Embryonic facial prominence (tissue), 1 donor: ENCODE measurements around the gene ELMO3.

Experiments used
- DNase-seq: peaks from one replicate; pipeline ENCODE4 v3.0.0-alpha.2; 2016; ENCODE audit errors: extremely low spot score

Gene ELMO3

GRCh38 chr16:67163164-67163998, 35.5 kb upstream of the ELMO3 start:
- DNase-seq: no peak

DNA sequence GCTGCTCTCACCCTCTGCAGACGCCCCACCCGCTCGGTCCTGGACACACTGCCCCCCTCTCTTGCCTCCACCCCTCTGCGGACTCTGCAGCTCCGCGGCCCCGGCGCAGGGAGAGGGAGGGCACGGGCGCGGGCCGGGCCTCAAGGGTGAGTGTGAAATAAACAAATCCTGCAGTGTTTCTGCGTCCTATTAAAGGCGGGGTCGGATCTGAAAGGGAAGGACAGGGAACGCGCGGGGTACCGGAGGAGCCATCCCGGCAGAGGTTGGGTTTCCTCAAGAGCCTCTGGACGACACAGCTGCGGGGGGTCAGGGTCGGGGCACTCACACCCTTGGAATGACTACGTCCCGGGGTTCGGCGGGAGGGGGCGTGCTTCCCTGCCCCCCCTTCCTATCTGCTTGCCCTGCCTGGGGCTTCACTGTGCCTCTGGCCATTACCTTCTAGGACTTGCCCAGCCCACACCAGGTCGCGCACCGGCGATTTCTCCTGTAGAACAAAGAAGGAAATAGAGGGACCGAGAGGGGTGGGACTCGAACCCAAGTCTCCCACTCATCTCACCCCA, 34.9 kb upstream of the ELMO3 start:
- DNase-seq: no peak

DNA sequence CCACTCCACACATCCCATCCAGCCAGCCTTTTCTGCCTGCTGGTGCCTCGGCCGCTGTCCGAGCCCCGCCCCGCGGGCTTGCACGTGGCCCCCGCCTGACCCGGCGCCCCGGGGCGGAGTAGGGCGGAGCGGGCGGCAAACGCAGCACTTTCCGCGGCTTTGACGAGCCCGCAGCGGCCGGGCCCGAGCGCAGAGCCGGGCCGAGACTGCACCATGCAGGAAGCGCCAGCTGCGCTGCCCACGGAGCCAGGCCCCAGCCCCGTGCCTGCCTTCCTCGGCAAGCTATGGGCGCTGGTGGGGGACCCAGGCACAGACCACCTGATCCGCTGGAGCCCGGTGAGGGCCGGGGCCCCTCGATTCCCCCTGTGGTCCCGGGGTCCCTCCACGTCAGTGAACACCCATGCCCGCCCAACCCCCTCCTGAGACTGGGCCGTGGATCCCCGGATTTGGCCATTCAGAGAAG, 34.3 kb upstream of the ELMO3 start, which contains the start of gene HSF4:
HSF4 (plus strand) TSS at position 147 of the 463 bp plus-strand sequence; CDS start at position 214, 67 bp downstream.
- DNase-seq: no peak

DNA sequence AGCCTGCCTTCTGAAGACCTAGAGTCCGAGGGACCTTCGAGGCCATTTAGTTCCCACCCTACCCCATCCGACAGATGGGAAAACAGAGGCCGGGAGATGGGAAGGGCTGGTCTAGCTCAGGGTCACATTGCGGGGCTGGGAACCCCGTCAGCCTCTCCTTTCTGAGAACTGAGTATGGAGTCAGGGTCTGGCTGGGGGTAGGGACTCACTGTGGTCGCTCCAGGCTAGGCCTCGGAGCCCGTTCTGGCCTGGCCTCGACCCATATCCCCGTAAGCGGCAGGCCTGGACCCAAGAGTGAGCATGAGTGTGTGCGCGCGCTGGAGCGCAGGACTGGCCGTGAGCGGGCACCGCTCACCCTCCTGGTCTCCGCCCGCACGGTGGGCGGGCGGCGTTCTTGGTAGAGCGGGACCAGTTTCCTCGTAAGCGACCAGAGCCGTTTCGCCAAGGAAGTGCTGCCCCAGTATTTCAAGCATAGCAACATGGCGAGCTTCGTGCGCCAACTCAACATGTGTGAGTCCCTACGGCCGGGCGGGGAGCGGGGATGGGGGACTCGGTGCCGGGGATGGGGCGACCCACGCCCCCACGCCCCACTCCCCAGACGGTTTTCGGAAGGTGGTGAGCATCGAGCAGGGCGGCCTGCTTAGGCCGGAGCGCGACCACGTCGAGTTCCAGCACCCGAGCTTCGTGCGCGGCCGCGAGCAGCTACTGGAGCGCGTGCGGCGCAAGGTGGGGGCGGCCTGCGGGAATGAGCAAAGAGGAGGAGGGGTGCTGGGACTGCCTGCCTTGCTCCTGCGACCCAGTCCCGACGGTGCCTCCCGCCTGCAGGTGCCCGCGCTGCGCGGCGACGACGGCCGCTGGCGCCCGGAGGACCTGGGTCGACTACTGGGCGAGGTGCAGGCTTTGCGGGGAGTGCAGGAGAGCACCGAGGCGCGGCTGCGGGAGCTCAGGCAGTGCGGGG, 33.5 kb upstream of the ELMO3 start:
- no peak for DNase-seq

- no peak for DNase-seq
Observed at GRCh38 chr16:67166110-67166547, 32.8 kb upstream of the ELMO3 start.

DNA sequence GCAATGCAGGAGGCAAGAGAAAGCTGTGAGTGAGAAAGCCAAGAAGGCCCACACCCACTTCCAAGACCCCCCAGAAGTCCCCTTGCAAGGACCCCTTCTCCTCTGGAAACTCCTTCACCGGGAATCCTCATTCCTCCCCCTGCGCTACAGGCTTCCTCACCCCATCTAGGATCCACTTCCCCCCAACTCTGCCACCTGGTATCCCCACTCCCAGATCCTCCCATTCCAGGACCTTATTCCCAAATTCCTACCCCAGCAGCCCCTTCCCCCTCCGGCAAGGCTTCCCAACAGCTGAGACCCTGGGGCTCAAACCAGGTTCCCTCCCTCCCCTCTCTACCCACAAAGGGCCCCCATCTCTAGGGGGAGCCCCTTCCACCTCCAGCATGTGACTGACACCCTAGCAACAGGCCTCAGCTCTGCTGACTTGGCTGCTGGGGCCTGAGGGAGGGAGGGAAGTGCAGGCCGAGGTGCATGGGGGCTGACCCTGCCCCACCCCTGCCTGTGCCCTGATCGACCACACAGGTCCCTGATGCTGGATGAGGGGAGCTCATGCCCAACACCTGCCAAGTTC, 32.2 kb upstream of the ELMO3 start:
- no peak for DNase-seq

DNA sequence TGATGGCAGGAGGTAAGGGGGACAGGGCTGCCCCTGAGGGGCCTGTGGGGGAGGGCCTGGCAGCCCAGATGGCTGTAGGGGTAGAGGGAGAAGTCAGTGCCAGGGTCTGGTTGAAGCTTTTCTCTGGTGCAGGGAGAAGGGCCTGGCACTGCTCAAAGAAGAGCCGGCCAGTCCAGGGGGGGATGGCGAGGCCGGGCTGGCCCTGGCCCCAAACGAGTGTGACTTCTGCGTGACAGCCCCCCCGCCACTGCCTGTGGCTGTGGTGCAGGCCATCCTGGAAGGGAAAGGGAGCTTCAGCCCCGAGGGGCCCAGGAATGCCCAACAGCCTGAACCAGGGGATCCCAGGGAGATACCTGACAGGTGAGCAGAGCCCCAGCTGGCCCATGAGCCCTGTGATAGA, 31.3 kb upstream of the ELMO3 start:
- DNase-seq: no peak

GRCh38 chr16:67169011-67169451, 29.9 kb upstream of the ELMO3 start:
- no peak for DNase-seq

DNA sequence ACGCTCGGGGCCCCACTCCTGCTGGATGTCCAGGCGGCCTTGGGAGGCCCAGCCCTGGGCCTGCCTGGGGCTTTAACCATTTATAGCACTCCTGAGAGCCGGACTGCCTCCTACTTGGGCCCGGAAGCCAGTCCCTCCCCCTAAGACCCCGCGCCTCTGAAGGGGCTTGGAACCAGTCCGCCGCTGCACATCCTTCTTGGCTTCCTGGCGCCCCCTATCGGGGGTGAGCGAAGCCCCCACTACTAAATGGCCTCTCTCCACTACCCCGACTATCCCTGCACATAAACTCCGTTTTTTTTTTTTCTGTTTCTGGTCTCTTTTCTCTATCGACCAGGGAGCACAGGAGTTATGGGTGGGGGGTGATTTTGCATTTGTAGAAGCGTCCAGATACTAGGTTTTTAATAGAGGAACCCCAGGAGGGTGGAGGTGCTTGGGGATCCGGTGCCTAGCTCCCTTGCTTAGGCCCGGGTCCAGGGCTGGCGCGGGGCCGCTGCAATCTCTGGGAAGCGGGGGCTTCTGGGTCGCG, 29.2 kb upstream of the ELMO3 start:
- no peak for DNase-seq

- no peak for DNase-seq
Observed at GRCh38 chr16:67170168-67170948, 28.6 kb upstream of the ELMO3 start, which contains the start of gene NOL3. Gene NOL3 (plus strand): TSS chr16:67170538.

DNA sequence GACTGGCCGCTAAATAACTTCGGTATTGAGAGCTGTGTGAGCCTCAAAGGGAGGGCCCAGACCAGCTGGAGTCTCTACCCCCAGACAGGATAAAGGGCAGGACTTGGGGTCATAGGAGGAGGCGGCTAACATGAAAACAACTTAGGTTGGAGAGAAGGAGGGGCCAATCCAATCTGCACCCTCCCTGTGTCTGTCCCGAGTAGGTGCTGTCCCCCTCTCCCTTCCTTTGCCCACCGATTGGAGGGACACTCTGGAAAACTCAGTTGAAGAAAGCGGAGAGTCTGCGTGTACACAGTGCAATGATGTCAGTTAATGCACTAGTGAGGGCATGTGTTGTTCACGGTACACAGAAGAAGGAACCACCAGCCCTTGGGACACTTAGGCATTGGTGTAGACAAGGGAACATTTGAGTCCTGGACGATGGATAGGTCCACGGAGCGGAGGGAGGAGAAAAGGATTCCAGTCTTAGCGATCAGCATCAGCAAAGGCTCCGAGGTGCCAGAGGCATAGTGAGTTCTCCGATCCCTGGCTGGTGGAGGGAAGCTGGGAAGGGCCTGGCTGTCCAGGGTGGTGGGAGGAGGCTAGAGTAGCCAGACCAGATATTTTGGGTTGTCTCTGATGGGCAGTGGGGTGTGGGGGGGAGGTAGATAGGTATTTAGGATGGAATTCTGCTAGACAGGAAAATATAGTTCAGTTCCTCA, 27.8 kb upstream of the ELMO3 start:
- DNase-seq: no peak

DNA sequence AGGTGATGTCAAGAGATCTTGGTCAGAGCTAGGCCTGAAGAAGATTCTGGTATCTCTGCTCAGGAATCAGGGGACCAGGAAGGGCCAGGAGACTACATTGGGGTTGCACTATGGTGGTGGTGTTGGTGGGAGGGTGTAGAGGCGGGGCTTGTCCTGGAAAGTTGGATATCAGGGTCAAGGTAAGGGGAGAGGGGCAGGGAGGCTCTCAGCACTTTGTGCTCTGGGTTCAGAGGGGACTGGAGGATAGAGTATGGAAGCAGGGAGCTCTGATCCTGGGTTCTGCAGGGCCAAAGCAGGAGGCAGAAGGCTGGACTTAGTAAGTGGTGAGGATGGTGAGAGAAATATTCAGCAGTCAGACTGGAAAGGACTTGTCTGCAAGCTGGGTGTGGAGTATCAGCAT, 25.6 kb upstream of the ELMO3 start:
- no peak for DNase-seq

GRCh38 chr16:67173808-67174705, 24.9 kb upstream of the ELMO3 start:
- DNase-seq: no peak

DNA sequence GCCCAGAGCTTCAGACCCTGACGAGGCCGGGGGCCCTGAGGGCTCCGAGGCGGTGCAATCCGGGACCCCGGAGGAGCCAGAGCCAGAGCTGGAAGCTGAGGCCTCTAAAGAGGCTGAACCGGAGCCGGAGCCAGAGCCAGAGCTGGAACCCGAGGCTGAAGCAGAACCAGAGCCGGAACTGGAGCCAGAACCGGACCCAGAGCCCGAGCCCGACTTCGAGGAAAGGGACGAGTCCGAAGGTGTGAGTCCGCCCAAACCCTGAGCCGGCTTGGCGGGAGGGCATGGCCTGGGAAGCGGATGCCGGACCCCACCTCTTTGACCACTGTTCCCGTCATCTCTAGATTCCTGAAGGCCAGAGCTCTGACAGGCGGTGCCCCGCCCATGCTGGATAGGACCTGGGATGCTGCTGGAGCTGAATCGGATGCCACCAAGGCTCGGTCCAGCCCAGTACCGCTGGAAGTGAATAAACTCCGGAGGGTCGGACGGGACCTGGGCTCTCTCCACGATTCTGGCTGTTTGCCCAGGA, 24.2 kb upstream of the ELMO3 start:
- no peak for DNase-seq

DNA sequence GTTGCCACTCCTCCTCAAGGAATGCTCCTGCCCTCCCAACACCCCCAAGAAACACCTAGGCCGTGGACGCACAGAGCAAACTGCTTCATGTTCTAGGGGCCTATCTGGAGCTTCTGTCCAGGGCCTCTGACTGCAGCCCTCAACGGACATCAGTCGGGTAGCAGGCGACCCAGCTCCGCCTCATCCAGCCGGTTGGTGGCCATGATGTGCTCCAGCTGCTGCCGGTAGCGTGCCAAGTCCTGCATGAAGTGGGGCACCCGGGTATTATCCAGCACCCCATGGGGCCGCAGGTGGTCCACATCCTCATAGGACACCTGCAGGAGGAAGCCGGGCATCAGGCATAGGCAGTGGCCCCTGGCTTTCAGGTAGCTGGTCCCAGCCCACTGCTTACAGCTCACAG, 22.3 kb upstream of the ELMO3 start:
- DNase-seq: no peak

GRCh38 chr16:67177743-67178699, 20.9 kb upstream of the ELMO3 start:
- peak; percentile 58 for DNase-seq

DNA sequence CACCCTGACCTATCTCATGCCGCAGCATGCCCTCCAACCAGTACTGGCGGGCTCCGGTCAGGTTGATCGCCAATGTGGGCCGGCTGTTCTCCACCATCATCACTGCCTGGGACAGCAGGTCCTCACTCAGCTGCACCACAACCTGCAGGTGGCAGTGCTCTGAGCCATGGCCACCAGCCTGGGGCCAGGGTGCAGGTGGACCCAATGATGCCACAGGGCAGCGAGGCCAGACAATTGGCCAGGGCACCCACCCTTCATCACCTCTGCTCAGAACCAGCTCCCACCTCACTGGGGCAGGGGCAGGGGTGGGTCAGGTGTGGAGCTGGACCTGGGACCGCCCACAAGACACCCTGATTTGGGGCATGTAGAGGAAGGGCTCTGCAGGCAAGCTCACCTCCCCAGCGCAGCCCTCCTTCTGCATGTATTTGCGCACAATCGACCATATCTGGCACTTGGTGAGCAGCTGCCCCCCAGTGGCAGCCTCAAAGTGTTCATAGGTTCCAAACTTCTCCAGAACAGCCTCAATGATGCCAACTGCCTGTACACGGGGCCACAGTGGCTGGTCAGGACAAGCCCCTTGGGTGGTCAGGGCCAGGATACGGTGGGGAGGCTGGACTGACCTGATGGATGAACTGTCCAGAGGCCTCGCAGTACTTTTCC, 19.4 kb upstream of the ELMO3 start:
- DNase-seq: no peak
